Putamen (tissue), 1 donor: Measurements from ENCODE around the gene GOPC.
"Not testable (repeated sequence)": the region's sequence is repeated elsewhere in the genome, so short reads cannot be mapped to it uniquely, and the experiment has no call there.

Source experiments
- DNase-seq: peaks from one replicate; pipeline ENCODE4 v3.0.0-alpha.2; 2016; ENCODE audit warnings: low spot score

GOPC gene

GRCh38 chr6:117602151-117602898, at the start of gene GOPC:
Gene GOPC, minus strand, starts transcription at chr6:117602511. Its CDS starts 223 bp downstream, at chr6:117602288.
- peak; percentile 98 for DNase-seq

GRCh38 chr6:117651984-117652383, 49.7 kb upstream of the GOPC start:
- DNase-seq: not testable (repeated sequence)

- DNase-seq: no peak
Measured at GRCh38 chr6:117642976-117643375, 40.7 kb upstream of the GOPC start.

- no peak for DNase-seq
Measured at GRCh38 chr6:117637770-117638169, 35.5 kb upstream of the GOPC start.

GRCh38 chr6:117629119-117629660, 26.9 kb upstream of the GOPC start:
- DNase-seq: no peak

GRCh38 chr6:117627533-117627932, 25.2 kb upstream of the GOPC start:
- DNase-seq: no peak

- DNase-seq: no peak
Measured at GRCh38 chr6:117624869-117625481, 22.7 kb upstream of the GOPC start.

GRCh38 chr6:117619178-117619577, 16.9 kb upstream of the GOPC start:
- no peak for DNase-seq

- no peak for DNase-seq
Measured at GRCh38 chr6:117617210-117618035, 15.1 kb upstream of the GOPC start.

GRCh38 chr6:117616391-117617209, 14.3 kb upstream of the GOPC start:
- no peak for DNase-seq

GRCh38 chr6:117615750-117616390, 13.6 kb upstream of the GOPC start:
- no peak for DNase-seq

- no peak for DNase-seq
Measured at GRCh38 chr6:117613920-117614560, 11.7 kb upstream of the GOPC start.

- DNase-seq: no peak
Measured at GRCh38 chr6:117607511-117607910, 5.2 kb upstream of the GOPC start.

- peak; percentile 59 for DNase-seq
Measured at GRCh38 chr6:117605169-117605826, 3.0 kb upstream of the GOPC start.

GRCh38 chr6:117603821-117604220, 1.5 kb upstream of the GOPC start:
- no peak for DNase-seq

GRCh38 chr6:117602899-117603588, 733 bp upstream of the GOPC start:
- no peak for DNase-seq

GRCh38 chr6:117601811-117602150, 530 bp downstream of the GOPC start:
- no peak for DNase-seq

- DNase-seq: no peak
Measured at GRCh38 chr6:117600008-117600743, 2.1 kb downstream of the GOPC start.

GRCh38 chr6:117597755-117598154, 4.6 kb downstream of the GOPC start:
- DNase-seq: no peak
